ENCODE results near the gene NDUFA12.

DNA sequence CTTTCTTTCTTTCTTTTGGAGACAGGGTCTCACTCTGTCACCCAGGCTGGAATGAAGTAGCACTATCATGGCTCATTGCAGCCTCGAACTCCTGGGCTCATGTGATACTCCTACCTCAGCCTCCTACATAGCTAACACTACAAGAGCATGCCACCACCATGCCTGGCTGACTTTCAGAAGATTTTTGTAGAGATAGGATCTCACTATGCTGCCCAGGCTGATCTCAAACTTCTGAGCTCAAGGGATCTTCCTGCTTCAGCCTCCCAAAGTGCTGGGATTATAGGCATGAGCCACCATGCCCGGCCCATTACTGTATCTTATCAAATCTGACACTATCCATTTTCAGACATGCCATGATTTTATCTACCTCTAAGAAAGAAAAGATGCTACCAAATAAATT lies 31.6 kb downstream of the NDUFA12 start:
- TF ChIP-seq, protein P1, sequence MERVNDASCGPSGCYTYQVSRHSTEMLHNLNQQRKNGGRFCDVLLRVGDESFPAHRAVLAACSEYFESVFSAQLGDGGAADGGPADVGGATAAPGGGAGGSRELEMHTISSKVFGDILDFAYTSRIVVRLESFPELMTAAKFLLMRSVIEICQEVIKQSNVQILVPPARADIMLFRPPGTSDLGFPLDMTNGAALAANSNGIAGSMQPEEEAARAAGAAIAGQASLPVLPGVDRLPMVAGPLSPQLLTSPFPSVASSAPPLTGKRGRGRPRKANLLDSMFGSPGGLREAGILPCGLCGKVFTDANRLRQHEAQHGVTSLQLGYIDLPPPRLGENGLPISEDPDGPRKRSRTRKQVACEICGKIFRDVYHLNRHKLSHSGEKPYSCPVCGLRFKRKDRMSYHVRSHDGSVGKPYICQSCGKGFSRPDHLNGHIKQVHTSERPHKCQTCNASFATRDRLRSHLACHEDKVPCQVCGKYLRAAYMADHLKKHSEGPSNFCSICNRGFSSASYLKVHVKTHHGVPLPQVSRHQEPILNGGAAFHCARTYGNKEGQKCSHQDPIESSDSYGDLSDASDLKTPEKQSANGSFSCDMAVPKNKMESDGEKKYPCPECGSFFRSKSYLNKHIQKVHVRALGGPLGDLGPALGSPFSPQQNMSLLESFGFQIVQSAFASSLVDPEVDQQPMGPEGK (CRISPR knock-in tag; IDR thresholded peaks at IDR 0.05; ENCODE audit: borderline replicate concordance) = no peak
- TF ChIP-seq, protein P2, sequence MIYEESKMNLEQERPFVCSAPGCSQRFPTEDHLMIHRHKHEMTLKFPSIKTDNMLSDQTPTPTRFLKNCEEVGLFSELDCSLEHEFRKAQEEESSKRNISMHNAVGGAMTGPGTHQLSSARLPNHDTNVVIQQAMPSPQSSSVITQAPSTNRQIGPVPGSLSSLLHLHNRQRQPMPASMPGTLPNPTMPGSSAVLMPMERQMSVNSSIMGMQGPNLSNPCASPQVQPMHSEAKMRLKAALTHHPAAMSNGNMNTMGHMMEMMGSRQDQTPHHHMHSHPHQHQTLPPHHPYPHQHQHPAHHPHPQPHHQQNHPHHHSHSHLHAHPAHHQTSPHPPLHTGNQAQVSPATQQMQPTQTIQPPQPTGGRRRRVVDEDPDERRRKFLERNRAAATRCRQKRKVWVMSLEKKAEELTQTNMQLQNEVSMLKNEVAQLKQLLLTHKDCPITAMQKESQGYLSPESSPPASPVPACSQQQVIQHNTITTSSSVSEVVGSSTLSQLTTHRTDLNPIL (CRISPR knock-in tag; IDR thresholded peaks at IDR 0.05; ENCODE audit: low read depth) = no peak

Measured in SK-N-SH treated with all-trans-retinoic acid at 6 μM for 48 hours (cell line).